Esophagus (tissue), 2 donors: ENCODE data around the gene IFT20. TPM values are rescaled to one million over a fixed set of nuclear protein-coding genes. Genes with fewer than 3 reads are reported as not detected.
"Not testable (repeated sequence)": the region's sequence is repeated elsewhere in the genome, so short reads cannot be mapped to it uniquely, and the experiment has no call there.

Experiments used
- H3K27ac ChIP-seq, 2 donors: one replicate each; pipeline ENCODE4 v1.5.1; 2013; ENCODE audit warnings: low read depth in 2 of 2, mild to moderate bottlenecking in 2 of 2, inconsistent platforms in 1 of 2, low read length in 1 of 2, moderate library complexity in 1 of 2
- H3K27me3 ChIP-seq, 2 donors: one replicate each; pipeline ENCODE4 v1.6.1; 2013; ENCODE audit warnings: low read length in 2 of 2, control low read depth in 1 of 2, mild to moderate bottlenecking in 1 of 2; ENCODE audit not compliant: insufficient read depth in 2 of 2, control insufficient read depth in 1 of 2
- H3K36me3 ChIP-seq, 2 donors: one replicate each; pipeline ENCODE4 v1.6.1; 2013; ENCODE audit warnings: low read length in 1 of 2; ENCODE audit not compliant: control insufficient read depth in 2 of 2, insufficient read depth in 2 of 2
- H3K4me1 ChIP-seq, 2 donors: one replicate each; pipeline ENCODE4 v1.6.1; 2013; ENCODE audit warnings: low read length in 1 of 2; ENCODE audit not compliant: control insufficient read depth in 2 of 2, insufficient read depth in 2 of 2
- H3K4me3 ChIP-seq, 2 donors: one replicate each; pipeline ENCODE4 v1.5.1; 2013; ENCODE audit warnings: low read length in 2 of 2, mild to moderate bottlenecking in 2 of 2, low read depth in 1 of 2, moderate library complexity in 1 of 2
- H3K9me3 ChIP-seq, 2 donors: one replicate each; pipeline ENCODE4 v1.6.1; 2013; ENCODE audit warnings: mild to moderate bottlenecking in 2 of 2, low read depth in 1 of 2, low read length in 1 of 2, moderate library complexity in 1 of 2; ENCODE audit not compliant: control insufficient read depth in 2 of 2, insufficient read depth in 1 of 2
- WGBS, 2 donors: extraction: QIAGEN DNeasy Blood & Tissue Kit; methylation state at CpG; one replicate each; pipeline ENCODE4 v1.1.7; 2013; 5-methylcytosine and 5-hydroxymethylcytosine counted together
- polyA plus RNA-seq, 2 donors: library from polyadenylated mRNA; stranded (reverse); fragments of 200-250 nt; gene quantifications; one replicate each; pipeline ENCODE4 v1.2.3, GENCODE V29; 2013
- donor health status: healthy with polysubstance abuse.
- donor health status: Bipolar disorder and iron deficiency.

Gene IFT20
- polyA plus RNA-seq, 2 donors, result 23.3 to 35.7 TPM

DNA sequence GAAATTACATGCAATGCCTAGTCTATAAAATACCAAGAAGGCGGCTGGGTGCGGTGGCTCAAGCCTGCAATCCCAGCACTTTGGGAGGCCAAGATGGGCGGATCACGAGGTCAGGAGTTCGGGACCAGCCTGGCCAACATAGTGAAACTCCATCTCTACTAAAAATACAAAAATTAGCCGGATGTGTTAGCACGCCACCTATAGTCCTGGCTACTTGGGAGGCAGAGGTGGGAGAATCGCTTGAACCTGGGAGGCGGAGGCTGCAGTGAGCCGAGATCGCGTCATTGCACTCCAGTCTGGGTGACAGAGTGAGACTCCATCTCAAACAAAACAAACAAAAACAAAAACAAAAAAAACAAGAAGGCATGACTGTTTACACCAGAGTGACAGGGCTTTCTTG lies 42.4 kb downstream of the IFT20 start:
- not testable (repeated sequence) for H3K36me3 ChIP-seq, H3K4me1 ChIP-seq, H3K4me3 ChIP-seq, H3K9me3 ChIP-seq, H3K27me3 ChIP-seq, H3K27ac ChIP-seq
- 88 to 92% methylated on average over 12 of the region's 12 CpGs for WGBS, 2 donors

DNA sequence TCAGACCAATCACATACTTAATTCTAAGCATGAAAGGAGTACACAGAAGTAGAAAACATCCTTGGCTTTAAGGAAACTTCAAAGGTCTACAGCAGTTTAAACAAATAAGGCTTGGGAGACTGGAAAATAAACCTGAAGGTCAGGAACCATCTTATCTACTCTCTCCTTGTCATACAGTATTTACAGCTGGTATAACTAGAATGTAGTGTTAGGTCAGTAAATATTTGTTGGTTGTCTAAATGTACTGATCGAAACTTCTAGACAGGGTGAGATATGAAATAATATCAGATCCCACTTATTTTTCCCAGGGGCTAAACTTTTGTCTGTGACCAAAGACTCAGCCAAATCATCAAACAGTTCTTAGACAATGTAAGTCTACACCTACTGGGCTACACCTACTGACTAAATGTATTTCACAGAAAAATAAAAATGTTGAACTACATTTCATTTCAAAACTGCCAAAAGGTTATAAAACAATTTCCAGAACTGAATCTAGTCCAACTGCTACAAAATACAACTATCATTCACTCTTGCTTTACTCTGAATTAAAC lies 43.4 kb downstream of the IFT20 start:
- no peak overlapping the region for H3K4me3 ChIP-seq
- 43 to 55% methylated on average over 1 of the region's 1 CpG for WGBS, 2 donors
- H3K27ac ChIP-seq, result no peak overlapping the region
- no peaks in the 10 kb centered on the region for H3K36me3 ChIP-seq
- H3K27me3 ChIP-seq, result no peaks in the 10 kb centered on the region
- H3K9me3 ChIP-seq, result no peaks in the 10 kb centered on the region
- H3K4me1 ChIP-seq, result no peaks in the 10 kb centered on the region

DNA sequence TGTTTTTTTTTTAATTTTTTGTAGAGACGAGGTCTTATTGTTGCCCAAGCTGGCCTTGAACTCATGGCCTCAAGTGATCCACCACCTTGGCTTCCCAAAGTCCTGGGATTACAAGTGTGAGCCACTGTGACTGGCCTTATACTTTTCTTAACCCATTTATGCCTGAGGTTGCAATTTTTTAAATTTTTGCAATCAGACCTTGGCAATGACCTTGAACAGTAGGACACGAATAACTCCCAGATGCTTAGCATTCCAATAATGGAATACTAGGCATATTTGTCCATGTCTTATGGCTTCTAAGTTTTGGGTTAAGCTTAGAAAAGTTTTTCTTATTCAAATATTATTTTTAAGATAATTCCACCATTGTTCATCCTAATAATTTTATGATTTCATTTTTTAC lies 44.6 kb downstream of the IFT20 start:
- WGBS, 2 donors, result 57 to 75% methylated on average over 2 of the region's 2 CpGs
- Histone ChIP-seq H3K36me3 (no peaks in the 10 kb centered on the region), H3K4me1 (no peaks in the 10 kb centered on the region), H3K27me3 (no peaks in the 10 kb centered on the region), H3K27ac (no peak overlapping the region), H3K9me3 (no peaks in the 10 kb centered on the region), H3K4me3 (no peak overlapping the region)

DNA sequence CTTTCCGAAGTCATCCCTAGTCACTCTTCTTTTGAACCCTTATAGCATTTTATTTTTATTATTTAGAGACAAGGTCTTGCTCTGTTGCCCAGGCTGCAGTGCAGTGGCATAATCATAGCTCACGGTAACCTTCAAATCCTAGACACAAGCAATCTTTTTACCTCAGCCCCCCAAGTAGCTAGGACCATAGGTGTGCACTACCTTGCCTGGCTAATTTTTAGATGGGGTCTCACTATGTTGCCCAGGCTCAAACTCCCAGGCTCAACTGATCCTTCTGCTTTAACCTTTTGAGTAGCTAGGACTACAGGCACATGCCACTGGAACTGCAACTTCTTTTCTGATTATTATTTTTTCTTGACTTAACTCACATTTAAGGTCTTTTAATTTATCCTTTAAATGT lies 49.3 kb downstream of the IFT20 start:
- Histone ChIP-seq H3K4me1 (no peaks in the 10 kb centered on the region), H3K27ac (no peak overlapping the region), H3K36me3 (no peaks in the 10 kb centered on the region), H3K27me3 (no peaks in the 10 kb centered on the region), H3K9me3 (no peaks in the 10 kb centered on the region), H3K4me3 (no peak overlapping the region)
- 68 to 71% methylated on average over 2 of the region's 2 CpGs for WGBS, 2 donors

DNA sequence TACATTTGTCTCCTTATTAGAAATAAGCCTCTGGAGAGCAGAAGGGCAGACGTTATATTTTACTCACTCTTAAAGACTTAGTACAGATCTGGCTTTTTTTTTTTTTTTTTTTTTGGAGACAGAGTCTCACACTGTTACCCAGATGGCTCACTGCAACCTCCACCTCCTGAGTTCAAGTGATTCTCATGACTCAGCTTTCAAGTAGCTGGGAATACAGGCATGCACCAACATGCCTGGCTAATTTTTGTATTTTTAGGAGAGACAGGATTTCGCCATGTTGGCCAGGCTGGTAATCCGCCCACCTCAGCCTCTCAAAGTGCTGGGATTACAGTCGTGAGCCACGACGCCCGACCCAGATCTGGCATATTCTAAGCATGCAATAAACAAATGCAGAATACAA lies 52.7 kb downstream of the IFT20 start:
- 40 to 56% methylated on average over 7 of the region's 7 CpGs for WGBS, 2 donors
- H3K27ac ChIP-seq, result no peak overlapping the region

DNA sequence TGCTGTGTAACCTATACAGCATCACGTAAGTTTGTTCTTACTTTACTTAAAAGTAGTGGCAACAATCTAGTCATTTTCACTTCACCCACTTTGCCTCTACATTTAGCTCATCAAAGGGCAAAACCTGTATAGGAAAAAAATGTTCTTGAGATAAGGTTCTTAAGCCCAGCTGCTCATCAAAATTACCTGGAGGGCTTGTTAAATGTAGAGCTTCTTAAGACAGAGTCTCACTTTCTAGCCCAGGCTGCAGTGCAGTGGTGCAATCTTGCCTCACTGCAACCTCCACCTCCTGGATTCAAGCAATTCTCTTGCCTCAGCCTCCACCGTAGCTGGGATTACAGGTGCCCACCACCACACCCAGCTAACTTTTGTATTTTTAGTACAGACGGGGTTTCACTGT lies 54.4 kb downstream of the IFT20 start:
- Histone ChIP-seq H3K4me1 (no peaks in the 10 kb centered on the region), H3K4me3 (no peak overlapping the region), H3K9me3 (no peaks in the 10 kb centered on the region), H3K36me3 (no peaks in the 10 kb centered on the region), H3K27ac (no peak overlapping the region), H3K27me3 (no peaks in the 10 kb centered on the region)
- 86 to 89% methylated on average over 3 of the region's 3 CpGs for WGBS, 2 donors

More for the DNA sequence above, 52.7 kb downstream of the IFT20 start:
- Histone ChIP-seq H3K4me3 (no peak overlapping the region), H3K27me3 (no peaks in the 10 kb centered on the region), H3K9me3 (no peaks in the 10 kb centered on the region), H3K36me3 (no peaks in the 10 kb centered on the region), H3K4me1 (no peaks in the 10 kb centered on the region)

DNA sequence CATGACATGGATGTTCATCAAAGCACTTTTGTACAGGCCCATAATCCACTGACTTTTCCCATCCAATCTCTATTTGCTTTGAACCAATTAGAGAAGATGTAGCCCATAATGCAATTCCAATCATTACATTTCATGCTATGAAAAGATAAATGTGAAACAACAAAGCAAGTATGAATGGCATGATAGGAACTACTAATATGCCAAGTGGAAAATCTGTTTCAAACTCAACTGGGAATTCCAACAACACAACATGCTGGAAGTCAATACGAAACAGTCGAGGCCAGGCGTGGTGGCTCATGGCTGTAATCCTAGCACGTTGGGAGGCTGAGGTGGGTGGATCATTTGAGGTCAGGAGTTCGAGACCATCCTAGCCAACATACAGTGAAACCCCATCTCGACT lies 55.9 kb downstream of the IFT20 start:
- H3K9me3 ChIP-seq, result no peaks in the 10 kb centered on the region
- no peaks in the 10 kb centered on the region for H3K4me1 ChIP-seq
- no peaks in the 10 kb centered on the region for H3K36me3 ChIP-seq
- H3K4me3 ChIP-seq, result no peak overlapping the region
- H3K27ac ChIP-seq, result no peak overlapping the region
- WGBS, 2 donors, result 82 to 87% methylated on average over 6 of the region's 6 CpGs
- H3K27me3 ChIP-seq, result no peaks in the 10 kb centered on the region

Other genes with a start within 250 kb of the IFT20 start
- 1 to 10 TPM; 7.4 to 8.9 TPM for gene TMEM97, start 16.3 kb downstream of the IFT20 start, polyA plus RNA-seq
- 10 to 100 TPM in 1 of 2 donors, 1 to 10 TPM in 1; 9.7 to 22.6 TPM for gene TNFAIP1, start 289 bp upstream of the IFT20 start, polyA plus RNA-seq
- gene POLDIP2, start 22.1 kb upstream of the IFT20 start, polyA plus RNA-seq, result 10 to 100 TPM; 29.8 to 69.3 TPM
- gene SEBOX, start 29.7 kb upstream of the IFT20 start, polyA plus RNA-seq, result not detected
- under 1 TPM; 0.22 to 0.51 TPM for gene VTN, start 34.8 kb upstream of the IFT20 start, polyA plus RNA-seq
- 1 to 10 TPM; 3.0 to 4.4 TPM for gene SARM1, start 36.2 kb upstream of the IFT20 start, polyA plus RNA-seq
- 1 to 10 TPM in 1 of 2 donors, under 1 TPM in 1; 0.86 to 1.6 TPM for gene SLC46A1, start 70.7 kb upstream of the IFT20 start, polyA plus RNA-seq
- gene SLC13A2, start 138.2 kb upstream of the IFT20 start, polyA plus RNA-seq, result under 1 TPM in 1 of 2 donors, not detected in 1; 0.02 TPM
- 10 to 100 TPM in 1 of 2 donors, 1 to 10 TPM in 1; 8.8 to 10.6 TPM for gene FOXN1, start 170.9 kb upstream of the IFT20 start, polyA plus RNA-seq
- 10 to 100 TPM; 15.3 to 20.1 TPM for gene UNC119, start 217.2 kb upstream of the IFT20 start, polyA plus RNA-seq
- 10 to 100 TPM in 1 of 2 donors, 1 to 10 TPM in 1; 9.8 to 30.7 TPM for gene PIGS, start 236.1 kb upstream of the IFT20 start, polyA plus RNA-seq
- 10 to 100 TPM; 21.3 to 24.0 TPM for gene ALDOC, start 241.4 kb upstream of the IFT20 start, polyA plus RNA-seq